Duodenal mucosa (tissue), 2 donors: ENCODE measurements around the gene F12.

Experiments
- H3K27ac ChIP-seq: one replicate; pipeline ENCODE4 v1.7.0; 2013; ENCODE audit warnings: low read depth, low read length
- H3K27me3 ChIP-seq, 2 donors: one replicate each; pipeline ENCODE4 v1.7.0; 2013; ENCODE audit warnings: low read length in 2 of 2, control low read depth in 1 of 2; ENCODE audit not compliant: insufficient read depth in 2 of 2, control insufficient read depth in 1 of 2
- H3K36me3 ChIP-seq, 2 donors: one replicate each; pipeline ENCODE4 v1.7.0; 2013; ENCODE audit warnings: low read length in 2 of 2, control low read depth in 1 of 2; ENCODE audit not compliant: insufficient read depth in 2 of 2, control insufficient read depth in 1 of 2
- H3K4me1 ChIP-seq, 2 donors: one replicate each; pipeline ENCODE4 v1.7.0; 2013; ENCODE audit warnings: low read length in 2 of 2, control low read depth in 1 of 2; ENCODE audit not compliant: insufficient read depth in 2 of 2, control insufficient read depth in 1 of 2
- H3K4me3 ChIP-seq, 2 donors: one replicate each; pipeline ENCODE4 v1.7.0; 2013; ENCODE audit warnings: low read length in 2 of 2, low read depth in 1 of 2
- H3K9ac ChIP-seq, 2 donors: one replicate each; pipeline ENCODE4 v1.7.0; 2013; ENCODE audit warnings: low read length in 2 of 2, low read depth in 1 of 2
- H3K9me3 ChIP-seq, 2 donors: one replicate each; pipeline ENCODE4 v1.7.0; 2013; ENCODE audit warnings: low read length in 2 of 2, control low read depth in 1 of 2; ENCODE audit not compliant: control insufficient read depth in 1 of 2

Gene F12

DNA sequence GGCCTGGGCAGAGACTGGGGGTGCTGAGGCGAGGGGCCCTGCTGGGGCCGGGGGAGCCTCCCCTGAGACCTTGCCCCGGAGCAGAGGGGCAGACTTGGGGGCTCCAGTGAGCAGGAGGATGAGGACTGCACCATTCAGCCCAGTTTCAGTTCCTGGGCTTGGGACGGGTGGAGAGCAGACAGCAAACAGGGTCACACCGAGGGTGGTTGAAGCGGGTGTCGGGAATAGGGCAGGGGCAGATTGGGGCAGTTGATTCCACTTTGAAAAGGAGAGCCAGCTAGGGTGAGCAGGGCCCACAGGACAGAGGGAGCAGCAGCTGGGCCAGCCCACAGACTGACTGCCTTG is 21.6 kb upstream of the F12 start:
- Histone ChIP-seq H3K4me3 (peak overlapping the region; percentile 4 to 13), H3K4me1 (peaks cover 35 to 58% of the 10 kb centered on the region in 2 donors), H3K27ac (peak overlapping the region; percentile 37), H3K27me3 (no peaks in the 10 kb centered on the region), H3K9ac (peak overlapping the region in 1 of 2 donors; percentile 7), H3K36me3 (peaks cover 43 to 54% of the 10 kb centered on the region in 2 donors), H3K9me3 (no peaks in the 10 kb centered on the region)

DNA sequence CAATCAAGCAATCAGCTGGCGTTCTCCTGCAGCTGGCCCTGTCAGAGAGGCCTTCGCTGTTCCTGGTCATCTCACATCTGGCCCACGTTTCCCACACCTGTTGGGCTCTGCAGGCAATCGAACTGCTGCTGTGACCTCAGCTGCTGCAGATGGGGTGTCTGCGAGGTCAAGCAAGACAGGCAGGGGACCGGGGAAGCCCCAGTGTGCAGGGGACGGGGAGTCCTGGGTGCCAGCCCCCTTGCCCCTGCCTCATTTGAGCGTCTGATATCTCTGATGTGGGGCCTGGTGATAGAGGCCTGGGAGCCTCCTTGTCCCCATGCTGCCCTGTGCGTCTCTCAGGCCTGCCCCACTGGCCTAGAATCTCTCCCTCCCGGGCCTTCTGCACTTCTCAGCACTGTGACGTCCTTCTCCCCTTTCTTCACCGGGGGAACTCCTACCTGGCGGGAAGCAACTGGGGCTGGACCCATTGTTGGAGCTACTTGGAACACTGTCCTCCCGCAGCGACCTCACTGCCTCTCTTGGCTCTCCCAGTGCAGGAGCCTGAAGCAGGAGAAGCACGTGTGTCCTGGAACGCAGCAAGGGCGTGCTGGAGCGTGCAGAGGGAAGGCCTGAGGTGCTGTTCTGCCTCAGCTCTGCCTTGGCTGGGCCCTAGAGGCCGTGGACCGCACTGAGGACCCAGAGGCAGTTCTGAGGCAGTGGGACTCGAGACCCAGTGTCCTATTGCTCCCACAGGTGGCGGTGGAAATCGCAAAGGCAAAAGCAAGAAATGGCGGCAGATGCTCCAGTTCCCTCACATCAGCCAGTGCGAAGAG is 21.0 kb upstream of the F12 start:
- Histone ChIP-seq H3K27ac (no peak overlapping the region), H3K36me3 (peaks cover 38 to 48% of the 10 kb centered on the region in 2 donors), H3K27me3 (no peaks in the 10 kb centered on the region), H3K4me1 (peaks cover 38 to 62% of the 10 kb centered on the region in 2 donors), H3K9ac (peak overlapping the region in 1 of 2 donors; percentile 18), H3K9me3 (no peaks in the 10 kb centered on the region), H3K4me3 (peak overlapping the region; percentile 13 to 28)

DNA sequence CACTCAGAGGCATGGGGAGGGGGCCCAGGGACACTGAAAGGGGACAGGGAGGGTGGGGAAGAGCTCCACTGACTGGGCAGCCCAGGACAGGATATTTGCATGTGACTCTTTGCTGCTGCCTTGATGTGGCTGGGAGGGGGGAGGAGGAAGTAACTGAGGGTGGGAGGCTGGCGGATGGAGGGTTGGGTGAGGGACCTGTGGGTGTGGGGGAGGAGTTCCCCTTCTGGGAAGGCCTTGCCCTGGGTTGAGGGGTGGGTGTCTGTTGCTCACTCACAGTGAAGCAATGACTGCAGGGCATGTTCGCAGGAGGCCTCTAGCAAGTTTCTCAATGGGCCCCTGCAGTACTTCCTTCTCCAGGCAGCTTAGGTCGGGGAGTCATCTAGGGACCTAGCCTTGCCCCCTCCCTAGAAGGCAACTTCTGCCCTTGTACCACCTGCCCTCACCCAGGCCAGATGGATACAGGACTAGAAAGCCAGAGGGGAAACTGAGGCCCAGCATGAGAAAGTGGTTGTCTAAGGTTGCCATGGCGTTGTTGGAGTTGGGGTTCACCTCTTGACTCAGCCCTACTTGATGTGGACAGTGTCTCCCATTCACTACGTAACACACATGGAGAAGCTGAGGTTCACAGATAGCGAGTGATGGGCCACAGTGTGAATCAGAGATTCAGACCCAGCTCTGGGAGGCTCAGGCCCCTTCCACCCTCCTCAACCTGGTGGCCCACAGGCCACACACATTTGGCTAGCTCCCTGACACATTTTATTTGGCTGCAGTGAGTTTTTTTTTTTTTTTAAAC is 20.1 kb upstream of the F12 start:
- peaks cover 42 to 66% of the 10 kb centered on the region in 2 donors for H3K4me1 ChIP-seq
- peaks cover 31 to 39% of the 10 kb centered on the region in 2 donors for H3K36me3 ChIP-seq
- no peaks in the 10 kb centered on the region for H3K27me3 ChIP-seq
- H3K9me3 ChIP-seq, result no peaks in the 10 kb centered on the region
- peak overlapping the region; percentile 7 to 28 for H3K4me3 ChIP-seq
- H3K27ac ChIP-seq, result peak overlapping the region; percentile 59
- peak overlapping the region in 1 of 2 donors; percentile 43 for H3K9ac ChIP-seq

DNA sequence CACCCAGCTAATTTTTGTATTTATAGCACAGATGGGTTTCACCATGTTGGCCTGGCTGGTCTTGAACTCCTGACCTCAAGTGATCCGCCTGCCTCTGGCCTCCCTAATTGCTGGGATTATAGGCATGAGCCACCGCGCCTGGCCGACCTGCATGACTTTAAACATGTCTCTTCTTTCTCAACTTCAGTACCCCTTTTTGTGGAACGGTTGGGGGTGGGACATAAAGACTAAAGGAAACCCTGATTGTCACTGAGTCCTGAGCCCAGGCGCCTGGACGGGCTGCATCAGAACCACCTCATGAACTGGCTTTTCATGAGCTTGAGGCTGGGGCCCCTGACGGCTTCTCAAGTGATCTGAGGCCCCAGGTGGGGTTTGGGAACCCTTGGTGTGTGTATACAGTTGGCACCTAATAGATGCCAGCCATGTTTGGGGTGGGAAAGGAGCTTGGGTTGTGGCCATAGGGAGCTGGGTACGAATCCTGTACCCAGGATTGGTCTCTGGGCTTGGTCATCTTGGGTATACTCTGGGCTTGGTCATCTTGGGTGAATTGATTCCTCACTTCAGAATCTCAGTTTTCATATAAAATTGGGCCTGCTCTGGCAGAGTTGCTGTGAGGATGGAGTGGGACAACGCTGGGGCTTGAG is 19.3 kb upstream of the F12 start:
- Histone ChIP-seq H3K27me3 (no peaks in the 10 kb centered on the region), H3K4me3 (peak overlapping the region; percentile 81 to 83), H3K27ac (peak overlapping the region; percentile 59), H3K9ac (peak overlapping the region in 1 of 2 donors; percentile 85), H3K4me1 (peaks cover 42 to 66% of the 10 kb centered on the region in 2 donors), H3K36me3 (peaks cover 23 to 32% of the 10 kb centered on the region in 2 donors), H3K9me3 (no peaks in the 10 kb centered on the region)

DNA sequence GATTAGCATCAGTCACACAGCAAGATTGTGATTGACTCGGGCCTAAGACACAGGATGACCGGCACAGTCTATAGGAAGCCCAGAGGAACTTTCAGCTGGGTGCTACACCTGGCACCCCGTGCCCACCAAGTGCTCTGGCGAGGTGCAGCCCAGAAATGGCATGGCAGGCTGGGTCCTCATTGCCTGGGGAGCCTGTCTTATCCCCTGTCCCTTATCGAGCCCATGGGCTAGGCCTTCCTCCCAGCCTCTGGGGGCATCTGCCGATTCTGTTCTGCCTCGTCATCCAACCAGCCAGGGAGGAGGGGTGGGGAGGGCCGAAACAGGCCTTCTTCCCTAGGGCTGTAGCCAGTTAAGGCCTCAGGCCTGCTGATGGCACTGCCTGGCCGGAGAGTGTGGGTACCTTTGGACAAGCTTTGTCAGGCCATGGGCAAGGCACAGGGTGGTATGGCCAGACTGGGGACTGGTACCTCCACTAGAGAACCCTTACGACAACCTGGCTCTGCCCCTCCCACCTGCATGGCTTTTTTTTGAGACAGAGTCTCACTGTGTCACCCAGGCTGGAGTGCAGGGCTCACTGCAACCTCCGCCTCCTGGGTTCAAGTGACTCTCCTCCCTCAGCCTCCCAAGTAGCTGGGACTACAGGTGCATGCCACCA is 18.7 kb upstream of the F12 start:
- Histone ChIP-seq H3K9me3 (no peaks in the 10 kb centered on the region), H3K4me1 (peaks cover 42 to 62% of the 10 kb centered on the region in 2 donors), H3K4me3 (peak overlapping the region; percentile 81 to 83), H3K9ac (peak overlapping the region; percentile 85 to 91), H3K27ac (peak overlapping the region; percentile 35), H3K36me3 (peaks cover 17 to 26% of the 10 kb centered on the region in 2 donors), H3K27me3 (no peaks in the 10 kb centered on the region)

DNA sequence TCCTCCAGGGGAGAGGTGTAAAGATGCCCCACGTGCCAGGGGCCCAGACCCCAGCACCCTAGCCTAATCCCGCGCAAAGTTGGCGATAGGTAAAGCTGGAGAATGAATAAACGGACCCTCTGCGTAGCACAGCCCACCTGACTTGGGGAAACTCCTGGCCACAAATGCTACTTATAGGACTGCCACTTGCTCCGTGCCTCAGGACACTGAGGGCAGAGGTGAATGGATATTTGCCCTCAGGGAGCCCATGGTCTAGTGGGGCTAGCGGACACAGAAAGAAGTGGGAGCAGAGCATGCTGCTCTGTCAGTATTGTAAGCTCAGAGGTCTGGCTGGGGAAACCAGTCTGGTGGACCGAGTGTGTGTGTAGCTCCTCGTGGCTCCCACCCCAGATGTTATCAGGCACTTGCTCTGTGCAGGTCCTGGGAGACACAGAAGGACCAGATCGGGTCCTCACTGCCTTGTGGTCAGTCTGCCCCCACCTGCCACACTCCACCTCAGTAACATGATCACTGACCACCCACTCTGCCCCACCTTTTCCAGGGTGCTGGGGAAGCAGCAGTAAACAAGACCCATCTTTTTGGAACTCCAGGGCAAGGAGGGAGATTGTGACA is 18.0 kb upstream of the F12 start:
- Histone ChIP-seq H3K9ac (peak overlapping the region; percentile 85 to 91), H3K4me3 (peak overlapping the region; percentile 81 to 83), H3K4me1 (peaks cover 42 to 55% of the 10 kb centered on the region in 2 donors), H3K36me3 (peaks cover 10 to 18% of the 10 kb centered on the region in 2 donors), H3K27ac (peak overlapping the region; percentile 87), H3K9me3 (no peaks in the 10 kb centered on the region), H3K27me3 (no peaks in the 10 kb centered on the region)

DNA sequence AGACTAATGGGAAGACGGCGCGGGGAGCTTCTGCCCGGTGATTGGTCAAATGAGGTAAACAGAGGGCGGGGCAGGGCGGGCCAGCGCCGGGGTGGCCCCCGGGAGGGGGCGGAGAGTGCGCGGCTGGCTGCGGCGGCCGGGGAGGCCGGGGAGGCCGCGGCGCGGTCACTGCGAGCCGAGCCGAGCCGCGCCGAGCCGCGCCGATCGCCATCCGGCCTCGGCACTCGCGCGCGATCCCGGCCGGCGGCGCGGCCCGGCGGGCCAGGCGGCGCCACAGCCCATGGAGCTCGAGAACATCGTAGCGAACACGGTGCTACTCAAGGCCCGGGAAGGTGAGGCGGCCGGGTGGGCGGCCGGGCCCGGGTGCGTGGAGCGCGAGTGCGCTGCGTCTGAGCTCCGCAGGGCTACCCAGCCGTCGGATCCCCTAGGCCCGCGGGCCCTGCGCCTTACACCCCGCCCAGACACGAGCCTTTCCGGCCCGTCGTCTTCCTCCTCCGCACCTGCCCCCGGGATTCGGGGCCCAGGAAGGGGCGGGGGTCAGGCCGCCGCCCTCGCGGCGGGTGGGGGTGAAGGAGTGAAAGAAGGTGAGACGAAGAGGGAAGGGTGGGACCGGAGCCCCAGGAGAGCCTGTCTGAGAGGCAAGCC is 17.3 kb upstream of the F12 start, which contains the start of gene GRK6:
Gene GRK6, plus strand, starts transcription at position 111 of the 645 bp plus-strand sequence. Its CDS starts 170 bp downstream, at position 281.
- Histone ChIP-seq H3K4me1 (peaks cover 42 to 49% of the 10 kb centered on the region in 2 donors), H3K27ac (peak within 1 kb of the TSS; percentile 99), H3K4me3 (peak within 1 kb of the TSS; percentile 81 to 83), H3K9ac (peak within 1 kb of the TSS; percentile 85 to 91), H3K27me3 (no peaks in the 10 kb centered on the region), H3K36me3 (peaks cover 4 to 12% of the 10 kb centered on the region in 2 donors), H3K9me3 (no peaks in the 10 kb centered on the region)

DNA sequence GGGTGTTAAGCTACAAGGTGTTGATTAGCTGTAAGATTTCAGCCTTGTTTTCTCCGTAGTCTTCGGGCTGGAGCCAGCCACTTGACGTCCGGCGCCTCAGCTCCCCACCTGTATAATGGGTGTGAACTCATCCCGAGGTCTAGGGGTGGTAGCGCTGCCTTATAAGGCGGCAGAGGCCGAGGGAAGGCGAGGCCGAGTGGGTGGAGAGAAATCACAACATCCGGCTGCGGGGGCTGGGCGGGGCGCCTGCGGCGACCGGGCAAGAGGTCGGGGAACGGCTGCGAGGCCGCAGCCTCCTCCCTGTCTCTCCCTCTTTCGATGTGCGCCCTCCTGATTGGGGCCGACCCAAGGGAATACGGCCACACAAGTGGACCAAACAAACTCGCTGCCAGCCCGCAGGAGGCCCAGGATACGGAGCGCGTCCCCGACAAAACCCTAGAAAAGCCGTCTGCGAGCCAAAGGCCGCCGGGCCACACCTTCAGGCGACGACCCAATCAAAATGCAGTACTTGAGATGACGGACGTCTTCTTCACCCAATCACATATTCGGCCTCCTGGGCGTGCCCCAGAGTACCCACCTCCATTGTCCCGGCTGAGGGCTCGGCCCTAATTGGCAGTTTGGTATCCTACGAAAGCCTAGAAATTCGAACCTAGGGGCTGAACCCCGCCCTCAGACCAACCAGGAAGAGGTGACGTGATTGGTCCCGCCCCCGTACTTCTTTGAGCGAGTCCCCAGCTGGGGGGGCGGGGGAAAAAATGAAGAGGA is 16.6 kb upstream of the F12 start:
- no peaks in the 10 kb centered on the region for H3K27me3 ChIP-seq
- peak overlapping the region; percentile 57 to 70 for H3K4me3 ChIP-seq
- H3K9me3 ChIP-seq, result no peaks in the 10 kb centered on the region
- H3K9ac ChIP-seq, result peak overlapping the region; percentile 74 to 87
- peak overlapping the region; percentile 99 for H3K27ac ChIP-seq
- H3K36me3 ChIP-seq, result peaks cover 2 to 11% of the 10 kb centered on the region in 2 donors
- H3K4me1 ChIP-seq, result peaks cover 38 to 42% of the 10 kb centered on the region in 2 donors
